HG03045 (cell line): ENCODE results near the gene DYNLT4.
"Not testable (repeated sequence)": the region's sequence is repeated elsewhere in the genome, so short reads cannot be mapped to it uniquely, and the experiment has no call there.

Experiments used
- ATAC-seq: cut with Tn5 transposase; IDR thresholded peaks from one replicate; pipeline ENCODE4 v1.9.1; 2021; ENCODE audit warnings: mild to moderate bottlenecking, moderate library complexity; ENCODE audit not compliant: unreplicated experiment

DYNLT4 gene

GRCh38 chr1:44806704-44807363, at the start of gene DYNLT4:
Gene DYNLT4, minus strand, starts transcription at chr1:44807351. Its CDS starts 683 bp downstream, at chr1:44806668.
- ATAC-seq = no peak

- no peak for ATAC-seq
These were observed 48.6 kb upstream of the DYNLT4 start for GRCh38 chr1:44855742-44856141.

GRCh38 chr1:44854970-44855369, 47.8 kb upstream of the DYNLT4 start:
- no peak for ATAC-seq

GRCh38 chr1:44853201-44853600, 46.0 kb upstream of the DYNLT4 start:
- ATAC-seq = no peak

- ATAC-seq = no peak
These were observed 44.2 kb upstream of the DYNLT4 start for GRCh38 chr1:44851308-44851707.

GRCh38 chr1:44849575-44850132, 42.5 kb upstream of the DYNLT4 start:
- no peak for ATAC-seq

GRCh38 chr1:44848456-44849181, 41.5 kb upstream of the DYNLT4 start:
- ATAC-seq = no peak

GRCh38 chr1:44847845-44848244, 40.7 kb upstream of the DYNLT4 start:
- ATAC-seq = no peak

GRCh38 chr1:44846985-44847384, 39.8 kb upstream of the DYNLT4 start:
- no peak for ATAC-seq

- no peak for ATAC-seq
These were observed 35.9 kb upstream of the DYNLT4 start, which contains the start of gene PTCH2 for GRCh38 chr1:44842862-44843655. Gene PTCH2, minus strand, starts transcription at chr1:44843253. Its CDS starts 321 bp downstream, at chr1:44842932.

- no peak for ATAC-seq
These were observed 35.3 kb upstream of the DYNLT4 start for GRCh38 chr1:44842486-44842861.

- no peak for ATAC-seq
These were observed 32.4 kb upstream of the DYNLT4 start for GRCh38 chr1:44839576-44839975.

GRCh38 chr1:44838294-44838693, 31.1 kb upstream of the DYNLT4 start:
- ATAC-seq = not testable (repeated sequence)

- no peak for ATAC-seq
These were observed 28.9 kb upstream of the DYNLT4 start for GRCh38 chr1:44835738-44836675.

GRCh38 chr1:44834328-44834727, 27.2 kb upstream of the DYNLT4 start:
- no peak for ATAC-seq

GRCh38 chr1:44832056-44832705, 25.0 kb upstream of the DYNLT4 start:
- ATAC-seq = no peak

GRCh38 chr1:44831516-44831915, 24.4 kb upstream of the DYNLT4 start:
- ATAC-seq = no peak

- no peak for ATAC-seq
These were observed 23.8 kb upstream of the DYNLT4 start for GRCh38 chr1:44830900-44831304.

GRCh38 chr1:44829506-44830384, 22.6 kb upstream of the DYNLT4 start:
- no peak for ATAC-seq
